WTC11 (cell line): ENCODE data around the gene CAPRIN2. TPM values are rescaled to one million over a fixed set of nuclear protein-coding genes. Genes with fewer than 3 reads are reported as not detected.

ENCODE experiments used
- ATAC-seq: fragments of 200-7000 bp; cut with Tn5 transposase; 2 replicates; pipeline ENCODE4 v1.10.0; 2021; ENCODE audit warnings: mild to moderate bottlenecking, moderate library complexity
- CTCF ChIA-PET: fragments of 300-600 bp; sonication (Branson Sonifier 250); formaldehyde crosslinking; loops from one replicate; lab custom pipeline; 2021; ENCODE audit warnings: antibody characterized with exemption; lab: Charles Lee
- POLR2A ChIA-PET: fragments of 350-600 bp; sonication (Branson Sonifier 250); formaldehyde crosslinking; loops from one replicate; lab custom pipeline; 2021; ENCODE audit warnings: antibody characterized with exemption; lab: Charles Lee
- DNase-seq: peaks from one replicate; pipeline ENCODE4 v3.0.0; 2021; ENCODE audit warnings: low spot score
- H3K27ac Mint-ChIP-seq: 2 replicates; pipeline ENCODE4 v1.8.0; 2021; ENCODE audit warnings: mixed read lengths
- H3K27me3 Mint-ChIP-seq: 2 replicates; pipeline ENCODE4 v1.8.0; 2021; ENCODE audit warnings: low read depth, mild to moderate bottlenecking, moderate library complexity, mixed read lengths
- H3K36me3 Mint-ChIP-seq: 2 replicates; pipeline ENCODE4 v1.8.0; 2021; ENCODE audit warnings: mixed read lengths
- H3K4me1 Mint-ChIP-seq: 2 replicates; pipeline ENCODE4 v1.8.0; 2022; ENCODE audit warnings: mixed read lengths
- H3K4me3 Mint-ChIP-seq: 2 replicates; pipeline ENCODE4 v1.8.0; 2021; ENCODE audit warnings: mild to moderate bottlenecking, moderate library complexity, mixed read lengths
- H3K9me3 Mint-ChIP-seq: 2 replicates; pipeline ENCODE4 v1.8.0; 2021; ENCODE audit warnings: mixed read lengths
- ERG ChIP-seq: fragments of 250-450 bp; sonication (Bioruptor Pico); IDR thresholded peaks from 2 replicates; pipeline ENCODE4 v1.8.0; 2021; ENCODE audit warnings: mild to moderate bottlenecking
- PRDM15 ChIP-seq: sonication (generic); formaldehyde crosslinking; IDR thresholded peaks from 2 replicates; pipeline ENCODE4 v1.8.0; 2022; ENCODE audit warnings: missing genetic modification reagents
- ZNF121 ChIP-seq: sonication (generic); formaldehyde crosslinking; IDR thresholded peaks from 2 replicates; pipeline ENCODE4 v1.8.0; 2023; ENCODE audit warnings: missing genetic modification reagents
- ZNF416 ChIP-seq: fragments of 250-450 bp; sonication (Bioruptor Pico); IDR thresholded peaks from 2 replicates; pipeline ENCODE4 v1.9.0; 2021; ENCODE audit warnings: mild to moderate bottlenecking, inconsistent platforms
- total RNA-seq: library from RNA; stranded (reverse); gene quantifications from 3 replicates; pipeline ENCODE4 v1.2.3, GENCODE V29; 2021
- TF ChIP-seq, protein P1 (sequence below): sonication (generic); formaldehyde crosslinking; IDR thresholded peaks from 2 replicates; pipeline ENCODE4 v1.8.0; 2022; ENCODE audit warnings: mild to moderate bottlenecking, missing genetic modification reagents
- TF ChIP-seq, protein P2 (sequence below): sonication (generic); formaldehyde crosslinking; IDR thresholded peaks from 2 replicates; pipeline ENCODE4 v1.8.0; 2022; ENCODE audit warnings: mild to moderate bottlenecking, missing genetic modification reagents
- TF ChIP-seq, protein P3 (sequence below): sonication (generic); formaldehyde crosslinking; IDR thresholded peaks from 2 replicates; pipeline ENCODE4 v1.8.1; 2023; ENCODE audit warnings: mild to moderate bottlenecking, moderate library complexity, missing genetic modification reagents
- TF ChIP-seq, protein P4 (sequence below): sonication (generic); formaldehyde crosslinking; IDR thresholded peaks from 2 replicates; pipeline ENCODE4 v1.8.0; 2023; ENCODE audit warnings: missing genetic modification reagents, mild to moderate bottlenecking, borderline replicate concordance

CAPRIN2 gene
- total RNA-seq, 1 experiment from 2014 or later = 62.7 TPM

DNA sequence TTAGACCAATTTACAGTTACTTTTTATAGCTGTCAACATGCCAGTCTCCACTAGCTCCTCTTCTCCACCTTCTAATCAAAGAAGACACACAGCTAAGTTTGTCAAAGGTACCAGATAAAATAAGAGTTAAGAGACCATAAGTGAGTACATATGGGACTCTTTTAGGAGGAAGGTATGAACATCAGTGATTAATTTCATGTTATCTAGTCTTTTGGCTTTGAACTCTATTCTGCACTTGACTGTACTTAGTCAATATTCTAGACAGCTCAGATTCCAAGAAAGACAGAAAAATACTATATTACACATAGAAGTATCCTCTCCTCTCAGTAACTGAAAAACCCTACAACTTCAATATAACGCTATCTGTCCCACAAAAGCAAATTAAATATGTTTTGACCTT is 28.1 kb downstream of the CAPRIN2 start:
- H3K9me3 Mint-ChIP-seq = no peaks in the 10 kb centered on the region
- no peak overlapping the region for H3K4me3 Mint-ChIP-seq
- CTCF ChIA-PET = no interaction called here
- TF ChIP-seq, protein P1, sequence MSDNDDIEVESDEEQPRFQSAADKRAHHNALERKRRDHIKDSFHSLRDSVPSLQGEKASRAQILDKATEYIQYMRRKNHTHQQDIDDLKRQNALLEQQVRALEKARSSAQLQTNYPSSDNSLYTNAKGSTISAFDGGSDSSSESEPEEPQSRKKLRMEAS = no peak
- TF ChIP-seq, protein P2, sequence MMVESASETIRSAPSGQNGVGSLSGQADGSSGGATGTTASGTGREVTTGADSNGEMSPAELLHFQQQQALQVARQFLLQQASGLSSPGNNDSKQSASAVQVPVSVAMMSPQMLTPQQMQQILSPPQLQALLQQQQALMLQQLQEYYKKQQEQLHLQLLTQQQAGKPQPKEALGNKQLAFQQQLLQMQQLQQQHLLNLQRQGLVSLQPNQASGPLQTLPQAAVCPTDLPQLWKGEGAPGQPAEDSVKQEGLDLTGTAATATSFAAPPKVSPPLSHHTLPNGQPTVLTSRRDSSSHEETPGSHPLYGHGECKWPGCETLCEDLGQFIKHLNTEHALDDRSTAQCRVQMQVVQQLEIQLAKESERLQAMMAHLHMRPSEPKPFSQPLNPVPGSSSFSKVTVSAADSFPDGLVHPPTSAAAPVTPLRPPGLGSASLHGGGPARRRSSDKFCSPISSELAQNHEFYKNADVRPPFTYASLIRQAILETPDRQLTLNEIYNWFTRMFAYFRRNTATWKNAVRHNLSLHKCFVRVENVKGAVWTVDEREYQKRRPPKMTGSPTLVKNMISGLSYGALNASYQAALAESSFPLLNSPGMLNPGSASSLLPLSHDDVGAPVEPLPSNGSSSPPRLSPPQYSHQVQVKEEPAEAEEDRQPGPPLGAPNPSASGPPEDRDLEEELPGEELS (CRISPR knock-in tag) = no peak
- TF ChIP-seq, all 79 proteins: peak for 0
- ATAC-seq = no peak
- POLR2A ChIA-PET = no interaction called here
- H3K27ac Mint-ChIP-seq = no peak overlapping the region
- H3K4me1 Mint-ChIP-seq = peaks cover 9% of the 10 kb centered on the region; the same call in 1 of the 2 replicates
- H3K27me3 Mint-ChIP-seq = no peaks in the 10 kb centered on the region
- no peak for DNase-seq
- H3K36me3 Mint-ChIP-seq = peaks cover 66% of the 10 kb centered on the region

- TF ChIP-seq, protein P3, sequence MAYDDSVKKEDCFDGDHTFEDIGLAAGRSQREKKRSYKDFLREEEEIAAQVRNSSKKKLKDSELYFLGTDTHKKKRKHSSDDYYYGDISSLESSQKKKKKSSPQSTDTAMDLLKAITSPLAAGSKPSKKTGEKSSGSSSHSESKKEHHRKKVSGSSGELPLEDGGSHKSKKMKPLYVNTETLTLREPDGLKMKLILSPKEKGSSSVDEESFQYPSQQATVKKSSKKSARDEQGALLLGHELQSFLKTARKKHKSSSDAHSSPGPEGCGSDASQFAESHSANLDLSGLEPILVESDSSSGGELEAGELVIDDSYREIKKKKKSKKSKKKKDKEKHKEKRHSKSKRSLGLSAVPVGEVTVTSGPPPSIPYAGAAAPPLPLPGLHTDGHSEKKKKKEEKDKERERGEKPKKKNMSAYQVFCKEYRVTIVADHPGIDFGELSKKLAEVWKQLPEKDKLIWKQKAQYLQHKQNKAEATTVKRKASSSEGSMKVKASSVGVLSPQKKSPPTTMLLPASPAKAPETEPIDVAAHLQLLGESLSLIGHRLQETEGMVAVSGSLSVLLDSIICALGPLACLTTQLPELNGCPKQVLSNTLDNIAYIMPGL (CRISPR knock-in tag) = no peak
- no peak for TF ChIP-seq ZNF416
- no peak for TF ChIP-seq PRDM15 (CRISPR knock-in tag)
- no peak for TF ChIP-seq ZNF121 (CRISPR knock-in tag)
- no peak for TF ChIP-seq ERG (CRISPR knock-in tag)
- TF ChIP-seq, protein P4, sequence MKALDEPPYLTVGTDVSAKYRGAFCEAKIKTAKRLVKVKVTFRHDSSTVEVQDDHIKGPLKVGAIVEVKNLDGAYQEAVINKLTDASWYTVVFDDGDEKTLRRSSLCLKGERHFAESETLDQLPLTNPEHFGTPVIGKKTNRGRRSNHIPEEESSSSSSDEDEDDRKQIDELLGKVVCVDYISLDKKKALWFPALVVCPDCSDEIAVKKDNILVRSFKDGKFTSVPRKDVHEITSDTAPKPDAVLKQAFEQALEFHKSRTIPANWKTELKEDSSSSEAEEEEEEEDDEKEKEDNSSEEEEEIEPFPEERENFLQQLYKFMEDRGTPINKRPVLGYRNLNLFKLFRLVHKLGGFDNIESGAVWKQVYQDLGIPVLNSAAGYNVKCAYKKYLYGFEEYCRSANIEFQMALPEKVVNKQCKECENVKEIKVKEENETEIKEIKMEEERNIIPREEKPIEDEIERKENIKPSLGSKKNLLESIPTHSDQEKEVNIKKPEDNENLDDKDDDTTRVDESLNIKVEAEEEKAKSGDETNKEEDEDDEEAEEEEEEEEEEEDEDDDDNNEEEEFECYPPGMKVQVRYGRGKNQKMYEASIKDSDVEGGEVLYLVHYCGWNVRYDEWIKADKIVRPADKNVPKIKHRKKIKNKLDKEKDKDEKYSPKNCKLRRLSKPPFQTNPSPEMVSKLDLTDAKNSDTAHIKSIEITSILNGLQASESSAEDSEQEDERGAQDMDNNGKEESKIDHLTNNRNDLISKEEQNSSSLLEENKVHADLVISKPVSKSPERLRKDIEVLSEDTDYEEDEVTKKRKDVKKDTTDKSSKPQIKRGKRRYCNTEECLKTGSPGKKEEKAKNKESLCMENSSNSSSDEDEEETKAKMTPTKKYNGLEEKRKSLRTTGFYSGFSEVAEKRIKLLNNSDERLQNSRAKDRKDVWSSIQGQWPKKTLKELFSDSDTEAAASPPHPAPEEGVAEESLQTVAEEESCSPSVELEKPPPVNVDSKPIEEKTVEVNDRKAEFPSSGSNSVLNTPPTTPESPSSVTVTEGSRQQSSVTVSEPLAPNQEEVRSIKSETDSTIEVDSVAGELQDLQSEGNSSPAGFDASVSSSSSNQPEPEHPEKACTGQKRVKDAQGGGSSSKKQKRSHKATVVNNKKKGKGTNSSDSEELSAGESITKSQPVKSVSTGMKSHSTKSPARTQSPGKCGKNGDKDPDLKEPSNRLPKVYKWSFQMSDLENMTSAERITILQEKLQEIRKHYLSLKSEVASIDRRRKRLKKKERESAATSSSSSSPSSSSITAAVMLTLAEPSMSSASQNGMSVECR = no peak
- TF ChIP-seq, all 79 proteins: peak for 0
- Mint-ChIP-seq H3K9me3 (no peaks in the 10 kb centered on the region), H3K27ac (no peak overlapping the region), H3K4me1 (peaks cover 9% of the 10 kb centered on the region; the same call in 1 of the 2 replicates), H3K36me3 (peaks cover 67% of the 10 kb centered on the region), H3K27me3 (no peaks in the 10 kb centered on the region), H3K4me3 (no peak overlapping the region)
- POLR2A ChIA-PET = no interaction called here
- CTCF ChIA-PET = interaction anchor here (1.1 kb wide), 1 partner anchor 30 kb away, joined by 3 read pairs; the partner anchor contains the start of gene IPO8
- ATAC-seq = no peak
- DNase-seq = no peak
Measured at GRCh38 chr12:30725739-30726138, 29.0 kb downstream of the CAPRIN2 start.
